ENCODE results near the gene NGEF.

- TF ChIP-seq POLR2AphosphoS5 (IDR thresholded peaks at IDR 0.05) (no peak), EP300 (IDR thresholded peaks at IDR 0.05) (no peak)
- TF ChIP-seq, protein P1, sequence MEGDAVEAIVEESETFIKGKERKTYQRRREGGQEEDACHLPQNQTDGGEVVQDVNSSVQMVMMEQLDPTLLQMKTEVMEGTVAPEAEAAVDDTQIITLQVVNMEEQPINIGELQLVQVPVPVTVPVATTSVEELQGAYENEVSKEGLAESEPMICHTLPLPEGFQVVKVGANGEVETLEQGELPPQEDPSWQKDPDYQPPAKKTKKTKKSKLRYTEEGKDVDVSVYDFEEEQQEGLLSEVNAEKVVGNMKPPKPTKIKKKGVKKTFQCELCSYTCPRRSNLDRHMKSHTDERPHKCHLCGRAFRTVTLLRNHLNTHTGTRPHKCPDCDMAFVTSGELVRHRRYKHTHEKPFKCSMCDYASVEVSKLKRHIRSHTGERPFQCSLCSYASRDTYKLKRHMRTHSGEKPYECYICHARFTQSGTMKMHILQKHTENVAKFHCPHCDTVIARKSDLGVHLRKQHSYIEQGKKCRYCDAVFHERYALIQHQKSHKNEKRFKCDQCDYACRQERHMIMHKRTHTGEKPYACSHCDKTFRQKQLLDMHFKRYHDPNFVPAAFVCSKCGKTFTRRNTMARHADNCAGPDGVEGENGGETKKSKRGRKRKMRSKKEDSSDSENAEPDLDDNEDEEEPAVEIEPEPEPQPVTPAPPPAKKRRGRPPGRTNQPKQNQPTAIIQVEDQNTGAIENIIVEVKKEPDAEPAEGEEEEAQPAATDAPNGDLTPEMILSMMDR (IDR thresholded peaks at IDR 0.05): no peak
Observed at GRCh38 chr2:232908695-232909094, 104.4 kb downstream of the NGEF start.

Measured in suprapubic skin (tissue), 4 donors.